Endodermal cell (in vitro differentiated cells): ENCODE data around the gene ARID4A. TPM values are rescaled to one million over a fixed set of nuclear protein-coding genes. Genes with fewer than 3 reads are reported as not detected.
A peak's percentile ranks its signal among the peaks of the same experiment; 100 is the strongest.

Source experiments
- DNase-seq: peaks from one replicate; pipeline ENCODE4 v3.0.0-alpha.2; 2017
- H3K27ac ChIP-seq: 2 replicates; pipeline ENCODE4 v1.5.1; 2013; ENCODE audit warnings: mild to moderate bottlenecking, low read depth, low read length, moderate library complexity
- H3K27me3 ChIP-seq: 2 replicates; pipeline ENCODE4 v1.6.1; 2013; ENCODE audit warnings: mild to moderate bottlenecking, low read length, moderate library complexity; ENCODE audit not compliant: insufficient read depth, control insufficient read depth, poor library complexity, severe bottlenecking
- H3K36me3 ChIP-seq: 2 replicates; pipeline ENCODE4 v1.7.0; 2013; ENCODE audit warnings: mild to moderate bottlenecking, low read length, moderate library complexity; ENCODE audit not compliant: control insufficient read depth, insufficient read depth
- H3K4me1 ChIP-seq: one replicate; pipeline ENCODE4 v1.7.0; 2013; ENCODE audit warnings: low read length; ENCODE audit not compliant: control insufficient read depth, insufficient read depth
- H3K4me3 ChIP-seq: 2 replicates; pipeline ENCODE4 v1.5.1; 2013; ENCODE audit warnings: mild to moderate bottlenecking, low read length, moderate library complexity
- H3K9ac ChIP-seq: 2 replicates; pipeline ENCODE4 v1.6.1; 2013; ENCODE audit warnings: mild to moderate bottlenecking, low read length, moderate library complexity; ENCODE audit not compliant: poor library complexity, severe bottlenecking; ENCODE audit errors: extremely low read depth
- H3K9me3 ChIP-seq: 2 replicates; pipeline ENCODE4 v1.6.1; 2013; ENCODE audit warnings: mild to moderate bottlenecking, low read length, moderate library complexity; ENCODE audit not compliant: control insufficient read depth
- H3K27ac Mint-ChIP-seq: 2 replicates; pipeline ENCODE4 v1.8.0; 2020; ENCODE audit warnings: mixed read lengths
- H3K27me3 Mint-ChIP-seq: 2 replicates; pipeline ENCODE4 v1.8.0; 2021; ENCODE audit warnings: mild to moderate bottlenecking, mixed read lengths; ENCODE audit not compliant: insufficient read depth
- H3K36me3 Mint-ChIP-seq: 2 replicates; pipeline ENCODE4 v1.8.0; 2020; ENCODE audit warnings: low read depth, mixed read lengths
- H3K4me1 Mint-ChIP-seq: 2 replicates; pipeline ENCODE4 v1.8.0; 2020; ENCODE audit warnings: mixed read lengths
- H3K4me3 Mint-ChIP-seq: 2 replicates; pipeline ENCODE4 v1.8.0; 2020; ENCODE audit warnings: mild to moderate bottlenecking, moderate library complexity, mixed read lengths
- H3K9me3 Mint-ChIP-seq: 2 replicates; pipeline ENCODE4 v1.8.0; 2020; ENCODE audit warnings: mild to moderate bottlenecking, mixed read lengths
- WGBS, 2 experiments: methylation state at CpG; one replicate each; pipeline versions ENCODE4 v1.1.5 to v1.1.7; 2013; ENCODE audit warnings: missing lambda C conversion rate in 2 of 2, mixed read lengths in 1 of 2; ENCODE audit not compliant: insufficient coverage in 1 of 2, insufficient read length in 1 of 2; 5-methylcytosine and 5-hydroxymethylcytosine counted together
- total RNA-seq, 2 donors: library from RNA; stranded (reverse); fragmentation: NEBNext Ultra II Directional in 1 of 2; extraction: Animal tissue kit (Norgen Biotek cat#: 25700) in 1 of 2; gene quantifications; 2 replicates in 1 of 2; 3 replicates in 1 of 2; pipeline ENCODE4 v1.2.1, GENCODE V29; 2021
- TF ChIP-seq, protein P1 (sequence below): fragments of 200-600 bp; sonication (generic); conservative IDR thresholded peaks from 2 replicates; pipeline ENCODE4 v1.5.0; 2021; ENCODE audit warnings: antibody characterized with exemption, mild to moderate bottlenecking

Gene ARID4A
- total RNA-seq, 2 donors from 2014 or later: 22.1 to 24.5 TPM

DNA sequence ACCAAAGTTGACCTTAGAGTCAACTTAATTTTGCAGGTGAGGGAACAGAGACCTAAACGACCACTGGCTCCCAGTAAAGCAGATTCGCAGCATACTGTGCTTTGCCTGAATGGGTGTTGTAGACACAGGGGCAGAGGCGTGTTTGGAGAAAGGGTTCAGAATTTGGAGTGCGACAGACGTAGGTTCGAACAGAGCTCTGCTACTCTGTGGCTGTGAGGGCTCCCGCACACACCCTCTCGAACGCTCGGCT, 97.1 kb downstream of the ARID4A start:
- no peak for DNase-seq
- 16 to 38% methylated on average over 2 to 10 of the region's 10 CpGs for WGBS, 2 experiments
- Histone ChIP-seq H3K36me3 (no peaks in the 10 kb centered on the region), H3K9ac (no peak overlapping the region), H3K4me1 (no peaks in the 10 kb centered on the region), H3K27me3 (peaks cover 12% of the 10 kb centered on the region), H3K4me3 (peak overlapping the region; percentile 79), H3K27ac (no peak overlapping the region), H3K9me3 (no peaks in the 10 kb centered on the region)
- Mint-ChIP-seq H3K27me3 (peaks cover 41% of the 10 kb centered on the region), H3K4me3 (peak overlapping the region; percentile 57), H3K4me1 (peaks cover 3% of the 10 kb centered on the region), H3K9me3 (no peaks in the 10 kb centered on the region), H3K27ac (peak overlapping the region; percentile 61), H3K36me3 (no peaks in the 10 kb centered on the region)
- TF ChIP-seq, protein P1, sequence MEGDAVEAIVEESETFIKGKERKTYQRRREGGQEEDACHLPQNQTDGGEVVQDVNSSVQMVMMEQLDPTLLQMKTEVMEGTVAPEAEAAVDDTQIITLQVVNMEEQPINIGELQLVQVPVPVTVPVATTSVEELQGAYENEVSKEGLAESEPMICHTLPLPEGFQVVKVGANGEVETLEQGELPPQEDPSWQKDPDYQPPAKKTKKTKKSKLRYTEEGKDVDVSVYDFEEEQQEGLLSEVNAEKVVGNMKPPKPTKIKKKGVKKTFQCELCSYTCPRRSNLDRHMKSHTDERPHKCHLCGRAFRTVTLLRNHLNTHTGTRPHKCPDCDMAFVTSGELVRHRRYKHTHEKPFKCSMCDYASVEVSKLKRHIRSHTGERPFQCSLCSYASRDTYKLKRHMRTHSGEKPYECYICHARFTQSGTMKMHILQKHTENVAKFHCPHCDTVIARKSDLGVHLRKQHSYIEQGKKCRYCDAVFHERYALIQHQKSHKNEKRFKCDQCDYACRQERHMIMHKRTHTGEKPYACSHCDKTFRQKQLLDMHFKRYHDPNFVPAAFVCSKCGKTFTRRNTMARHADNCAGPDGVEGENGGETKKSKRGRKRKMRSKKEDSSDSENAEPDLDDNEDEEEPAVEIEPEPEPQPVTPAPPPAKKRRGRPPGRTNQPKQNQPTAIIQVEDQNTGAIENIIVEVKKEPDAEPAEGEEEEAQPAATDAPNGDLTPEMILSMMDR: no peak

DNA sequence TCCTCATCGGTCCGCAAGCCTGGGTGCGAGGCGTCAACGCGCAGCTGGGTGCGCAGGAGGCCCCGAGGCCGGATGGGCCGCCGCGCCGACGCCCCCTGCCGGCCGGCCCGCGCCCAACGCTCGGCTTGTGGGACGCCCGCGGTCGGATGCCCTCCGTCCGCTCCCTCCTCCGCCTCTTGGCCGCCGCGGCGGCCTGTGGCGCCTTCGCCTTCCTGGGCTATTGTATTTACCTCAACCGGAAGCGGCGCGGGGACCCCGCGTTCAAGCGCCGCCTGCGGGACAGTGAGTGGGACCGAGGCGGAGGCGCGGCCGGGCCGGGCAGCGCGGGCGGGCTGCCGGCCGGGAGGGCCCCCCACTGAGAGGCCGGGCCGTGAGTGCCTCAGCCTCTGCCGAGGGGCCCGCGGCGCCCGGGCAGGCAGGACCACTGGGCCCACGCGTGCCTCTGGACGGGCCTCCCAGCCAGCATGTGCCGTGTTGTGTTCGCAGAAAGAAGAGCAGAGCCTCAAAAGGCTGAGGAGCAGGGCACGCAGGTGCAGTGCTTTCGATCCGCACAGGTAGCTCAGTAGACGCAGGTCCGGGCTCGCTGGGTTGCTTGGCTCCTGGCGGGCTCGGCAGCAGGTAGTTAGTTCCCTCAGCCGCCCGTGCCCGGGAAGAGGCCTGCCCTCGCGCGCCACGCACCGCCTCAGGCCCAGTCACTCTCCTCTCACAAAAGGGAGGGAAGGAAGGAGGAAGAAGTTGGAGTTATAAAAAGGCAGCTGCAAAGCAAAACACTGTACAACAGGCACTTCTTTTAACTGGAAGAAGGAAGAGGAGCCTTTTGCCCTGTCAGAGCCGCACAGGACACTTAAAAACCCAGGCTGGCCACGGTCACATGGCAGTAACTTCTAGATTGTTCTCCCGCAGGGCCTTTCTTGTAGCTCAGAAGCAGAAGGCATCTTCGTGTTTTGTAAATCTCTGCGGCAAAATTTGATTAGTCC, 97.7 kb downstream of the ARID4A start, which contains the start of gene TOMM20L:
Gene TOMM20L, plus strand, starts transcription at position 119 of the 977 bp plus-strand sequence. Its CDS starts 28 bp downstream, at position 147.
- Mint-ChIP-seq H3K4me3 (peak within 1 kb of the TSS; percentile 57), H3K27ac (peak within 1 kb of the TSS; percentile 83), H3K27me3 (peaks cover 37% of the 10 kb centered on the region), H3K9me3 (no peaks in the 10 kb centered on the region), H3K4me1 (peaks cover 3% of the 10 kb centered on the region), H3K36me3 (no peaks in the 10 kb centered on the region)
- Histone ChIP-seq H3K27ac (no peak within 1 kb of the TSS), H3K9me3 (no peaks in the 10 kb centered on the region), H3K9ac (peak within 1 kb of the TSS; percentile 62), H3K36me3 (no peaks in the 10 kb centered on the region), H3K4me1 (no peaks in the 10 kb centered on the region), H3K27me3 (peaks cover 12% of the 10 kb centered on the region), H3K4me3 (peak within 1 kb of the TSS; percentile 79)
- TF ChIP-seq, protein P1: peak; percentile 99
- peak; percentile 95 for DNase-seq
- 10 to 26% methylated on average over 31 to 81 of the region's 86 CpGs for WGBS, 2 experiments

DNA sequence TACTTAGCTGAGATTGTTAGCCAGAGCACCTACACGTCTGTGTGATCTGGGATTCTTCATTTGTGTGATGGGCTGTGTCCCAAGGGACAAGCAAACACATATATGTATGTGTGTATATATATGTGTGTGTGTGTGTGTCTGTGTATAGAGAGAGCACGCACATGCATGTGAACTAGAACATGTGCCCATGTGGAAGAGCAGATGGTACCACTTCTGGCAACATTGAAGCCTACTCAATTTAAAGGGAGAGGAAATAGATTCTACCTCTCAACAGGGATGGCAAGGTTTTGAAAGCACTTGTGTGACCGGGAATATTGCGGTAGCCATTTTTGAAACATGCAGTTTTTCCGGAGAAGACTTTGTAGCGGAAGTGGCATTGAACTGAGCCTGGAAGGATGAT, 98.8 kb downstream of the ARID4A start:
- TF ChIP-seq, protein P1: no peak
- no peak overlapping the region for H3K27ac ChIP-seq
- H3K4me3 ChIP-seq: no peak overlapping the region
- H3K27ac Mint-ChIP-seq: no peak overlapping the region
- no peak for DNase-seq
- H3K4me3 Mint-ChIP-seq: no peak overlapping the region
- H3K27me3 ChIP-seq: peaks cover 12% of the 10 kb centered on the region
- H3K9ac ChIP-seq: no peak overlapping the region
- H3K9me3 Mint-ChIP-seq: no peaks in the 10 kb centered on the region
- peaks cover 35% of the 10 kb centered on the region for H3K27me3 Mint-ChIP-seq
- no peaks in the 10 kb centered on the region for H3K36me3 ChIP-seq
- H3K4me1 ChIP-seq: no peaks in the 10 kb centered on the region
- H3K9me3 ChIP-seq: no peaks in the 10 kb centered on the region
- H3K4me1 Mint-ChIP-seq: peaks cover 3% of the 10 kb centered on the region
- 93 to 97% methylated on average over 6 of the region's 6 CpGs for WGBS, 2 experiments
- H3K36me3 Mint-ChIP-seq: peaks cover 2% of the 10 kb centered on the region
